ENCODE data around the gene XKR8.

XKR8 gene

DNA sequence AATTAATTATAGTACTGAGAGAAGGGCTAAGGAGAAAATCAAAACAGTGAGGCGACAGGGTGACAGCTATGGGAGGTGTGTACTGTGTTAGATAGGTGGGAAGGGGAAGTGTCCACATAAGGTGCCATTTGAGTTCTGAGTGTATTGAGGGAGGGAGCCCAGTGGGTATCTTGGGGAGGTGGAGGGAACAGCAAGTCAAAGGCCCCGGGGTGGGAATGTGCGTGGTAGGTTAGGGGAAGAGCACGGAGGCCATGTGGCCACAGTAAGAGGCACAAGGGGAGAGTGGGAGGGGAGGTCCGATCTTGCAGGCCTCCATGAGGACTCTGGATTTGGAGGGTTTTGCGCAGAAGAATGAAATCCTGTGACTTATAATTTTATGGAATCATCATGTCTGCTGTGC, 3.0 kb upstream of the XKR8 start:
- no peaks in the 10 kb centered on the region for H3K27me3 ChIP-seq (ENCODE audit: insufficient read depth, low read depth)
- TF ChIP-seq CTCF (conservative IDR thresholded peaks at IDR 0.05; ENCODE audit: low read depth, low read length), result no peak
- no peak overlapping the region for H3K9ac ChIP-seq
- H2AFZ ChIP-seq (ENCODE audit: low read depth), result no peak overlapping the region
- no peaks in the 10 kb centered on the region for H4K20me1 ChIP-seq (ENCODE audit: insufficient read depth)
- H3K4me2 ChIP-seq, result no peak overlapping the region
- H3K4me1 ChIP-seq (ENCODE audit: low read depth, poor library complexity, severe bottlenecking), result peaks cover 6% of the 10 kb centered on the region
- no peaks in the 10 kb centered on the region for H3K79me2 ChIP-seq (ENCODE audit: insufficient read depth, low read depth)
- H3K36me3 ChIP-seq (ENCODE audit: insufficient read depth), result no peaks in the 10 kb centered on the region
- no peak overlapping the region for H3K27ac ChIP-seq
- no peak overlapping the region for H3K4me3 ChIP-seq (IDR thresholded peaks at IDR 0.05; ENCODE audit: insufficient read depth, low read depth, low read length)

- Histone ChIP-seq H3K36me3 (ENCODE audit: insufficient read depth) (no peaks in the 10 kb centered on the region), H3K27me3 (ENCODE audit: insufficient read depth, low read depth) (no peaks in the 10 kb centered on the region), H3K79me2 (ENCODE audit: insufficient read depth, low read depth) (no peaks in the 10 kb centered on the region), H2AFZ (ENCODE audit: low read depth) (no peak overlapping the region), H3K4me1 (ENCODE audit: low read depth, poor library complexity, severe bottlenecking) (peaks cover 6% of the 10 kb centered on the region), H3K4me2 (no peak overlapping the region), H3K9ac (no peak overlapping the region), H4K20me1 (ENCODE audit: insufficient read depth) (no peaks in the 10 kb centered on the region), H3K4me3 (IDR thresholded peaks at IDR 0.05; ENCODE audit: insufficient read depth, low read depth, low read length) (no peak overlapping the region), H3K27ac (no peak overlapping the region)
- no peak for TF ChIP-seq CTCF (conservative IDR thresholded peaks at IDR 0.05; ENCODE audit: low read depth, low read length)
Measured at GRCh38 chr1:27957655-27958054, 2.1 kb upstream of the XKR8 start.

DNA sequence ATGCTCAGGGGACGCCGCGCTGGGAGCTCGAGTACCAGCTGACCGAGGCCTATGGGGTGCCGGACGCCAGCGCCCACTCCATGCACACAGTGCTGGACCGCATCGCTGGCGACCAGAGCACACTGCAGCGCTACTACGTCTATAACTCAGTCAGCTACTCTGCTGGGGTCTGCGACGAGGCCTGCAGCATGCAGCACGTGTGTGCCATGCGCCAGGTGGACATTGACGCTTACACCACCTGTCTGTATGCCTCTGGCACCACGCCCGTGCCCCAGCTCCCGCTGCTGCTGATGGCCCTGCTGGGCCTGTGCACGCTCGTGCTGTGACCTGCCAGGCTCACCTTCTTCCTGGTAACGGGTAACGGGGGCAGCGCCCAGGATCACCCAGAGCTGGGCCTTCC, 1.3 kb upstream of the XKR8 start:
- H3K9ac ChIP-seq, result no peak overlapping the region
- no peaks in the 10 kb centered on the region for H3K79me2 ChIP-seq (ENCODE audit: insufficient read depth, low read depth)
- no peak overlapping the region for H3K27ac ChIP-seq
- H3K4me3 ChIP-seq (IDR thresholded peaks at IDR 0.05; ENCODE audit: insufficient read depth, low read depth, low read length), result no peak overlapping the region
- H3K4me1 ChIP-seq (ENCODE audit: low read depth, poor library complexity, severe bottlenecking), result peaks cover 6% of the 10 kb centered on the region
- no peaks in the 10 kb centered on the region for H3K36me3 ChIP-seq (ENCODE audit: insufficient read depth)
- no peaks in the 10 kb centered on the region for H4K20me1 ChIP-seq (ENCODE audit: insufficient read depth)
- no peak overlapping the region for H3K4me2 ChIP-seq
- no peak for TF ChIP-seq CTCF (conservative IDR thresholded peaks at IDR 0.05; ENCODE audit: low read depth, low read length)
- peak overlapping the region; percentile 86; the same call in 1 of the 2 replicates for H2AFZ ChIP-seq (ENCODE audit: low read depth)
- no peaks in the 10 kb centered on the region for H3K27me3 ChIP-seq (ENCODE audit: insufficient read depth, low read depth)

- TF ChIP-seq CTCF (conservative IDR thresholded peaks at IDR 0.05; ENCODE audit: low read depth, low read length), result no peak
- Histone ChIP-seq H3K4me3 (IDR thresholded peaks at IDR 0.05; ENCODE audit: insufficient read depth, low read depth, low read length) (no peak overlapping the region), H3K4me1 (ENCODE audit: low read depth, poor library complexity, severe bottlenecking) (peaks cover 6% of the 10 kb centered on the region), H3K79me2 (ENCODE audit: insufficient read depth, low read depth) (no peaks in the 10 kb centered on the region), H3K9ac (no peak overlapping the region), H3K27ac (no peak overlapping the region), H4K20me1 (ENCODE audit: insufficient read depth) (no peaks in the 10 kb centered on the region), H3K27me3 (ENCODE audit: insufficient read depth, low read depth) (no peaks in the 10 kb centered on the region), H2AFZ (ENCODE audit: low read depth) (no peak overlapping the region), H3K4me2 (no peak overlapping the region), H3K36me3 (ENCODE audit: insufficient read depth) (no peaks in the 10 kb centered on the region)
Measured at GRCh38 chr1:27960762-27961645, 1.2 kb downstream of the XKR8 start.
